Measurements from ENCODE around the gene TERF2IP. TPM values are rescaled to one million over a fixed set of nuclear protein-coding genes. Genes with fewer than 3 reads are reported as not detected.

Gene TERF2IP
- polyA plus RNA-seq, 1 donor from 2014 or later: 752 TPM

DNA sequence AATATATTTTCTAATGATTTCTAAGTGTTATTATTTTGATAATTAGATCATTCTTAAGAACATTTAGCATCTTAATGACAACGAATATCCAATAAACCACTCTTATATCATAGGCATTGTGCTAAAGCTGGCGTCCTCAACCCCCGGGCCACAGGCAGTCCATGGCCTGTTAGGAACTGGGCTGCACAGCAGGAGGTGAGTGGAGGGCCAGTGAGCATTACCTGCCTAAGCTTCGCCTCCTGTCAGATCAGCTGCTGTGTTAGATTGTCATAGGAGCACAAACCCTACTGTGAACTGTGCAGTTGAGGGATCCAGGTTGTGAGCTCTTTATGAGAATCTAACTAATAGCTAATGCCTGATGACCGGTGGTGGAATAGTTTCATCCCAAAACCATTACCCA is 50.0 kb downstream of the TERF2IP start:
- Histone ChIP-seq H3K36me3 (ENCODE audit: insufficient read depth, low read length) (no peaks in the 10 kb centered on the region), H3K4me3 (ENCODE audit: low read length) (no peak overlapping the region), H3K4me2 (ENCODE audit: low read length) (no peak overlapping the region), H3K27ac (ENCODE audit: low read length) (no peak overlapping the region), H4K20me1 (ENCODE audit: insufficient read depth) (no peaks in the 10 kb centered on the region), H3K9me2 (ENCODE audit: insufficient read depth, low read length) (no peaks in the 10 kb centered on the region), H3K79me2 (replicated peaks; ENCODE audit: insufficient read depth, low read length) (no peaks in the 10 kb centered on the region), H3K9ac (ENCODE audit: low read length) (no peak overlapping the region), H3K9me3 (ENCODE audit: low read length) (no peaks in the 10 kb centered on the region), H3K27me3 (ENCODE audit: insufficient read depth, low read depth, low read length) (no peaks in the 10 kb centered on the region), H2AFZ (ENCODE audit: low read depth, low read length) (no peak overlapping the region), H3F3A (ENCODE audit: insufficient read depth, low read length, poor library complexity, severe bottlenecking) (no peaks in the 10 kb centered on the region)
- TF ChIP-seq MXI1 (conservative IDR thresholded peaks at IDR 0.05; ENCODE audit: poor library complexity, severe bottlenecking) (no peak), TAF1 (IDR thresholded peaks at IDR 0.05; ENCODE audit: low read depth) (no peak), POLR2AphosphoS5 (IDR thresholded peaks at IDR 0.05) (no peak), RAD21 (conservative IDR thresholded peaks at IDR 0.05) (no peak), EP300 (conservative IDR thresholded peaks at IDR 0.05; ENCODE audit: poor library complexity, severe bottlenecking) (no peak), EZH2 (IDR thresholded peaks at IDR 0.05; ENCODE audit: borderline replicate concordance, insufficient read depth, low read length, poor library complexity, severe bottlenecking) (no peak), SMC3 (conservative IDR thresholded peaks at IDR 0.05; ENCODE audit: poor library complexity) (no peak)
- TF ChIP-seq, protein P1, sequence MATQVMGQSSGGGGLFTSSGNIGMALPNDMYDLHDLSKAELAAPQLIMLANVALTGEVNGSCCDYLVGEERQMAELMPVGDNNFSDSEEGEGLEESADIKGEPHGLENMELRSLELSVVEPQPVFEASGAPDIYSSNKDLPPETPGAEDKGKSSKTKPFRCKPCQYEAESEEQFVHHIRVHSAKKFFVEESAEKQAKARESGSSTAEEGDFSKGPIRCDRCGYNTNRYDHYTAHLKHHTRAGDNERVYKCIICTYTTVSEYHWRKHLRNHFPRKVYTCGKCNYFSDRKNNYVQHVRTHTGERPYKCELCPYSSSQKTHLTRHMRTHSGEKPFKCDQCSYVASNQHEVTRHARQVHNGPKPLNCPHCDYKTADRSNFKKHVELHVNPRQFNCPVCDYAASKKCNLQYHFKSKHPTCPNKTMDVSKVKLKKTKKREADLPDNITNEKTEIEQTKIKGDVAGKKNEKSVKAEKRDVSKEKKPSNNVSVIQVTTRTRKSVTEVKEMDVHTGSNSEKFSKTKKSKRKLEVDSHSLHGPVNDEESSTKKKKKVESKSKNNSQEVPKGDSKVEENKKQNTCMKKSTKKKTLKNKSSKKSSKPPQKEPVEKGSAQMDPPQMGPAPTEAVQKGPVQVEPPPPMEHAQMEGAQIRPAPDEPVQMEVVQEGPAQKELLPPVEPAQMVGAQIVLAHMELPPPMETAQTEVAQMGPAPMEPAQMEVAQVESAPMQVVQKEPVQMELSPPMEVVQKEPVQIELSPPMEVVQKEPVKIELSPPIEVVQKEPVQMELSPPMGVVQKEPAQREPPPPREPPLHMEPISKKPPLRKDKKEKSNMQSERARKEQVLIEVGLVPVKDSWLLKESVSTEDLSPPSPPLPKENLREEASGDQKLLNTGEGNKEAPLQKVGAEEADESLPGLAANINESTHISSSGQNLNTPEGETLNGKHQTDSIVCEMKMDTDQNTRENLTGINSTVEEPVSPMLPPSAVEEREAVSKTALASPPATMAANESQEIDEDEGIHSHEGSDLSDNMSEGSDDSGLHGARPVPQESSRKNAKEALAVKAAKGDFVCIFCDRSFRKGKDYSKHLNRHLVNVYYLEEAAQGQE (IDR thresholded peaks at IDR 0.05; ENCODE audit: borderline replicate concordance): no peak
- TF ChIP-seq, protein P2, sequence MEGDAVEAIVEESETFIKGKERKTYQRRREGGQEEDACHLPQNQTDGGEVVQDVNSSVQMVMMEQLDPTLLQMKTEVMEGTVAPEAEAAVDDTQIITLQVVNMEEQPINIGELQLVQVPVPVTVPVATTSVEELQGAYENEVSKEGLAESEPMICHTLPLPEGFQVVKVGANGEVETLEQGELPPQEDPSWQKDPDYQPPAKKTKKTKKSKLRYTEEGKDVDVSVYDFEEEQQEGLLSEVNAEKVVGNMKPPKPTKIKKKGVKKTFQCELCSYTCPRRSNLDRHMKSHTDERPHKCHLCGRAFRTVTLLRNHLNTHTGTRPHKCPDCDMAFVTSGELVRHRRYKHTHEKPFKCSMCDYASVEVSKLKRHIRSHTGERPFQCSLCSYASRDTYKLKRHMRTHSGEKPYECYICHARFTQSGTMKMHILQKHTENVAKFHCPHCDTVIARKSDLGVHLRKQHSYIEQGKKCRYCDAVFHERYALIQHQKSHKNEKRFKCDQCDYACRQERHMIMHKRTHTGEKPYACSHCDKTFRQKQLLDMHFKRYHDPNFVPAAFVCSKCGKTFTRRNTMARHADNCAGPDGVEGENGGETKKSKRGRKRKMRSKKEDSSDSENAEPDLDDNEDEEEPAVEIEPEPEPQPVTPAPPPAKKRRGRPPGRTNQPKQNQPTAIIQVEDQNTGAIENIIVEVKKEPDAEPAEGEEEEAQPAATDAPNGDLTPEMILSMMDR (IDR thresholded peaks at IDR 0.05; ENCODE audit: poor library complexity, severe bottlenecking): no peak

DNA sequence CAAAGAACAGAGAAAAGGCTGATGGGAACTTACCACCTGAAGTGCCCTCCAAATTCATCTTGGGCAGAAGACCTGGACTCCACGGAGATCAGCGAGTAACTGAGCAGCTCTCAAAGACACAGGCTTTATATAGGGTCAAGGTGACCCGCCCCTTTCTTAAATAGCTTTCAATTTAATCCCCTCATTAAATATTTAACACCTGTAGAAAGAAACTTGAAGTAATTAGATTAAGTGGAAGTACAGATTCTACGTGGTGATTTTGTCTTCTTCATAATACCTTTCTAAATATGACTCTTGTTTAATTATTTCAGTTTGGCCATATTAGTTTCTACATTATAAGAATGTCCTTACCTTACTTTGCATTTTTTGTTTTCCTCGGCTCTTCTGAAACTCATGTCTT is 53.8 kb downstream of the TERF2IP start, which contains the start of gene DUXB:
Gene DUXB (minus strand): TSS at position 101 of the 400 bp plus-strand sequence. CDS start 43 bp downstream, at position 58.
- Histone ChIP-seq H3K4me3 (ENCODE audit: low read length) (no peak within 1 kb of the TSS), H2AFZ (ENCODE audit: low read depth, low read length) (no peak within 1 kb of the TSS), H3K9me3 (ENCODE audit: low read length) (no peaks in the 10 kb centered on the region), H3K27me3 (ENCODE audit: insufficient read depth, low read depth, low read length) (no peaks in the 10 kb centered on the region), H3K27ac (ENCODE audit: low read length) (no peak within 1 kb of the TSS), H3K79me2 (replicated peaks; ENCODE audit: insufficient read depth, low read length) (no peaks in the 10 kb centered on the region), H4K20me1 (ENCODE audit: insufficient read depth) (no peaks in the 10 kb centered on the region), H3K4me2 (ENCODE audit: low read length) (no peak within 1 kb of the TSS), H3F3A (ENCODE audit: insufficient read depth, low read length, poor library complexity, severe bottlenecking) (no peaks in the 10 kb centered on the region), H3K36me3 (ENCODE audit: insufficient read depth, low read length) (no peaks in the 10 kb centered on the region), H3K9me2 (ENCODE audit: insufficient read depth, low read length) (no peaks in the 10 kb centered on the region), H3K9ac (ENCODE audit: low read length) (no peak within 1 kb of the TSS)
- TF ChIP-seq, protein P2 (IDR thresholded peaks at IDR 0.05; ENCODE audit: poor library complexity, severe bottlenecking): no peak
- TF ChIP-seq POLR2AphosphoS5 (IDR thresholded peaks at IDR 0.05) (no peak), EP300 (conservative IDR thresholded peaks at IDR 0.05; ENCODE audit: poor library complexity, severe bottlenecking) (no peak), RAD21 (conservative IDR thresholded peaks at IDR 0.05) (no peak), SMC3 (conservative IDR thresholded peaks at IDR 0.05; ENCODE audit: poor library complexity) (no peak), EZH2 (IDR thresholded peaks at IDR 0.05; ENCODE audit: borderline replicate concordance, insufficient read depth, low read length, poor library complexity, severe bottlenecking) (no peak), MXI1 (conservative IDR thresholded peaks at IDR 0.05; ENCODE audit: poor library complexity, severe bottlenecking) (no peak), TAF1 (IDR thresholded peaks at IDR 0.05; ENCODE audit: low read depth) (no peak)
- TF ChIP-seq, protein P1 (IDR thresholded peaks at IDR 0.05; ENCODE audit: borderline replicate concordance): no peak

Data from neural cell (in vitro differentiated cells).